ENCODE data around the gene PRXL2A.
A peak's percentile ranks its signal among the peaks of the same experiment; 100 is the strongest.
"Not testable (repeated sequence)": the region's sequence is repeated elsewhere in the genome, so short reads cannot be mapped to it uniquely, and the experiment has no call there.

Gene PRXL2A
- total RNA-seq = 5.8 to 11.8 reads per million in 2 donors

GRCh38 chr10:80408242-80409101 is at the start of gene PRXL2A:
PRXL2A (plus strand) TSS chr10:80408551; CDS start chr10:80420468, 11,917 bp downstream.
- DNase-seq = peak; percentile 51

GRCh38 chr10:80358925-80359324 is 49.4 kb upstream of the PRXL2A start:
- DNase-seq = not testable (repeated sequence)

GRCh38 chr10:80359644-80360043 is 48.7 kb upstream of the PRXL2A start:
- no peak for DNase-seq

- DNase-seq = no peak
These were observed 42.8 kb upstream of the PRXL2A start for GRCh38 chr10:80365510-80365909.

- DNase-seq = no peak
These were observed 36.9 kb upstream of the PRXL2A start for GRCh38 chr10:80371467-80371866.

GRCh38 chr10:80372675-80373074 is 35.7 kb upstream of the PRXL2A start:
- no peak for DNase-seq

- DNase-seq = no peak
These were observed 34.8 kb upstream of the PRXL2A start for GRCh38 chr10:80373502-80373901.

GRCh38 chr10:80379701-80380100 is 28.6 kb upstream of the PRXL2A start:
- no peak for DNase-seq

GRCh38 chr10:80380185-80380584 is 28.2 kb upstream of the PRXL2A start:
- DNase-seq = no peak

- DNase-seq = no peak
These were observed 25.4 kb upstream of the PRXL2A start for GRCh38 chr10:80382989-80383388.

GRCh38 chr10:80390740-80391139 is 17.6 kb upstream of the PRXL2A start:
- no peak for DNase-seq

- DNase-seq = no peak
These were observed 16.1 kb upstream of the PRXL2A start for GRCh38 chr10:80392250-80392649.

GRCh38 chr10:80394358-80394916 is 13.9 kb upstream of the PRXL2A start:
- DNase-seq = no peak

- DNase-seq = no peak
These were observed 11.3 kb upstream of the PRXL2A start for GRCh38 chr10:80397014-80397413.

- DNase-seq = no peak
These were observed 8.1 kb upstream of the PRXL2A start for GRCh38 chr10:80400136-80400804.

GRCh38 chr10:80405035-80405434 is 3.3 kb upstream of the PRXL2A start:
- DNase-seq = no peak

- no peak for DNase-seq
These were observed 2.7 kb upstream of the PRXL2A start for GRCh38 chr10:80405626-80406025.

- no peak for DNase-seq
These were observed 2.1 kb upstream of the PRXL2A start for GRCh38 chr10:80406204-80406603.

GRCh38 chr10:80407812-80408241 is 524 bp upstream of the PRXL2A start:
- DNase-seq = no peak

- DNase-seq = no peak
These were observed 770 bp downstream of the PRXL2A start for GRCh38 chr10:80409121-80409520.

GRCh38 chr10:80410122-80410521 is 1.8 kb downstream of the PRXL2A start:
- DNase-seq = no peak

- DNase-seq = no peak
These were observed 2.3 kb downstream of the PRXL2A start for GRCh38 chr10:80410578-80411145.

- no peak for DNase-seq
These were observed 2.9 kb downstream of the PRXL2A start for GRCh38 chr10:80411267-80411668.

Measured in activated gamma-delta T cell (primary cell).